ENCODE measurements around the gene BABAM2. TPM values are rescaled to one million over a fixed set of nuclear protein-coding genes. Genes with fewer than 3 reads are reported as not detected.

BABAM2 gene
- total RNA-seq, 4 donors from 2014 or later = 35.0 to 70.5 (median 51.5) TPM

DNA sequence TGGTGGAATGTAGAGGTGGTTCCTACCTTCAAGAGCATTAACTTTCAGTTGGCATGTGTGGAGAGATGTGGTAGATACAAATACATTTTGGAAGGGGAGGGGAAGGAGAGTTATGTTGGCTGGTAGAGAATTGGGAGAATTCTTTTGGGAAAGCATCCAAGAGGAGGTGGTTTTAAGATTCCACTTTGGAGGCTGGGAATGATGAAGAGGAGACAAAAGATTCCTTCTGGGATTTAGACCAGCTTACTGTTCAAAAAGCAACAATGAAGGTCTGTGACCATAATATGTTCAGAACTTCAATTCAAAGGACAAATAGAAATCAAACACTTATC lies 381.4 kb downstream of the BABAM2 start:
- peak overlapping the region in 2 of 4 donors; percentile 74 to 82 for H3K27ac ChIP-seq
- TF ChIP-seq POLR2A (IDR thresholded peaks at IDR 0.05) = no peak
- TF ChIP-seq, protein P1, sequence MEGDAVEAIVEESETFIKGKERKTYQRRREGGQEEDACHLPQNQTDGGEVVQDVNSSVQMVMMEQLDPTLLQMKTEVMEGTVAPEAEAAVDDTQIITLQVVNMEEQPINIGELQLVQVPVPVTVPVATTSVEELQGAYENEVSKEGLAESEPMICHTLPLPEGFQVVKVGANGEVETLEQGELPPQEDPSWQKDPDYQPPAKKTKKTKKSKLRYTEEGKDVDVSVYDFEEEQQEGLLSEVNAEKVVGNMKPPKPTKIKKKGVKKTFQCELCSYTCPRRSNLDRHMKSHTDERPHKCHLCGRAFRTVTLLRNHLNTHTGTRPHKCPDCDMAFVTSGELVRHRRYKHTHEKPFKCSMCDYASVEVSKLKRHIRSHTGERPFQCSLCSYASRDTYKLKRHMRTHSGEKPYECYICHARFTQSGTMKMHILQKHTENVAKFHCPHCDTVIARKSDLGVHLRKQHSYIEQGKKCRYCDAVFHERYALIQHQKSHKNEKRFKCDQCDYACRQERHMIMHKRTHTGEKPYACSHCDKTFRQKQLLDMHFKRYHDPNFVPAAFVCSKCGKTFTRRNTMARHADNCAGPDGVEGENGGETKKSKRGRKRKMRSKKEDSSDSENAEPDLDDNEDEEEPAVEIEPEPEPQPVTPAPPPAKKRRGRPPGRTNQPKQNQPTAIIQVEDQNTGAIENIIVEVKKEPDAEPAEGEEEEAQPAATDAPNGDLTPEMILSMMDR (IDR thresholded peaks at IDR 0.05) = no peak
- no peaks in the 10 kb centered on the region for H3K9me3 ChIP-seq
- peaks cover 0 to 46% (median 6%) of the 10 kb centered on the region in 4 donors for H3K4me1 ChIP-seq
- H3K4me3 ChIP-seq = no peak overlapping the region
- no peaks in the 10 kb centered on the region for H3K27me3 ChIP-seq
- DNase-seq = no peak
- H3K36me3 ChIP-seq = no peaks in the 10 kb centered on the region

DNA sequence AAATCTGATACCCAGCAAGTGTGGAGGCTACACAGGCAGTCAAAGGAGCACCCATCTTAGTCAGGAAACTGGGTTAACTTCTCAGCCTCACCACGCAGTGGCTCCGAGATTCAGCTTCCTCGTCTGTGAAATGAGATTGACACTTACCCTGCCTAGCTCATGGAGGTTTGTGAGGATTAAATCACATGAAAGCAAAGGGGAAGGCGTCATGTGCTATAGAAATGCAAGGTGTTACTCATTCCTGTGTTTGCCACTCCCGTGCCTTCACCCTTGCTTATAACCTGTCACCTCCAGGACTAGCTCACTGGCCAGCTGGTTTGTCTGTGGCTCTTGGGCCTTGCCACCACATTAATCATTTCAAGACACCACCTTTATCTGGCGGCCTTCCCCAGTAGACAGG lies 383.2 kb downstream of the BABAM2 start:
- Histone ChIP-seq H3K4me1 (peaks cover 0 to 42% (median 6%) of the 10 kb centered on the region in 4 donors), H3K36me3 (no peaks in the 10 kb centered on the region), H3K9me3 (no peaks in the 10 kb centered on the region), H3K4me3 (no peak overlapping the region), H3K27ac (peak overlapping the region in 2 of 4 donors; percentile 77 to 90), H3K27me3 (no peaks in the 10 kb centered on the region)
- TF ChIP-seq, protein P1 (IDR thresholded peaks at IDR 0.05) = no peak
- no peak for TF ChIP-seq POLR2A (IDR thresholded peaks at IDR 0.05)
- peak in 1 of 3 donors; percentile 65 for DNase-seq

GRCh38 chr2:28274911-28275685 lies 384.6 kb downstream of the BABAM2 start:
- Histone ChIP-seq H3K27ac (peak overlapping the region in 3 of 4 donors; percentile 28 to 90 (median 77)), H3K9me3 (no peaks in the 10 kb centered on the region), H3K36me3 (no peaks in the 10 kb centered on the region), H3K4me1 (peaks cover 0 to 37% (median 6%) of the 10 kb centered on the region in 4 donors), H3K4me3 (no peak overlapping the region), H3K27me3 (no peaks in the 10 kb centered on the region)
- TF ChIP-seq POLR2A (IDR thresholded peaks at IDR 0.05) = no peak
- TF ChIP-seq, protein P1 (IDR thresholded peaks at IDR 0.05) = no peak
- DNase-seq = peak in 2 of 3 donors; percentile 75 to 84

- no peak overlapping the region for H3K4me3 ChIP-seq
- peaks cover 0 to 27% (median 5%) of the 10 kb centered on the region in 4 donors for H3K4me1 ChIP-seq
- no peaks in the 10 kb centered on the region for H3K27me3 ChIP-seq
- no peak for TF ChIP-seq POLR2A (IDR thresholded peaks at IDR 0.05)
- TF ChIP-seq, protein P1 (IDR thresholded peaks at IDR 0.05) = no peak
- peak overlapping the region in 2 of 4 donors; percentile 55 to 77 for H3K27ac ChIP-seq
- H3K36me3 ChIP-seq = no peaks in the 10 kb centered on the region
- H3K9me3 ChIP-seq = no peaks in the 10 kb centered on the region
- no peak for DNase-seq
Measured at GRCh38 chr2:28276076-28276618, 385.6 kb downstream of the BABAM2 start.

DNA sequence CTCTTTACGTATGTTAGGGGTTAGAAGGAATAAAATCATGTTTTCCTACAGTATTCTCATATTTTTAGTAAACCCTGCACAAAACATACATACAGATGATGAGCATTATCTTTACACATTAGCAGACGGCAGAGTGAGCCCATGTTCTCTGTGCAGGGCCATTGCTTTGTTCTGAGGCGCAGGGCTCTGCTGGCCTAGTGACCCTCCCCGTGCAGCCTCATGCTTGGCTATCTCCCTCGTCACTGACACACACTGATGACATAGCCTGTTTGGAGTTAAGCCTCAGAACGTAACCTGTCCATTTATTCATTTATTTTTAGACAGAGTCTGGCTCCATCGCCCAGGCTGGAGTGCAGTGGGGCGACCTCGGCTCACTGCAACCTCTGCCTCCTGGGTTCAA lies 386.3 kb downstream of the BABAM2 start:
- H3K4me1 ChIP-seq = peaks cover 0 to 20% (median 4%) of the 10 kb centered on the region in 4 donors

More for the DNA sequence above, 386.3 kb downstream of the BABAM2 start:
- H3K4me3 ChIP-seq = no peak overlapping the region
- no peaks in the 10 kb centered on the region for H3K36me3 ChIP-seq
- TF ChIP-seq POLR2A (IDR thresholded peaks at IDR 0.05) = no peak
- TF ChIP-seq, protein P1 (IDR thresholded peaks at IDR 0.05) = no peak
- H3K27me3 ChIP-seq = no peaks in the 10 kb centered on the region
- no peak for DNase-seq
- peak overlapping the region in 2 of 4 donors; percentile 15 to 35 for H3K27ac ChIP-seq
- H3K9me3 ChIP-seq = no peaks in the 10 kb centered on the region

All from Peyer's patch (tissue), 4 donors.